HG02943 (cell line): ENCODE data around the gene CSK.
"Not testable (repeated sequence)": the region's sequence is repeated elsewhere in the genome, so short reads cannot be mapped to it uniquely, and the experiment has no call there.

Source experiments
- ATAC-seq: cut with Tn5 transposase; IDR thresholded peaks from one replicate; pipeline ENCODE4 v1.9.1; 2021; ENCODE audit warnings: mild to moderate bottlenecking, low read depth, moderate library complexity; ENCODE audit not compliant: unreplicated experiment

CSK gene

GRCh38 chr15:74786081-74786480 lies 4.2 kb downstream of the CSK start:
- not testable (repeated sequence) for ATAC-seq

- ATAC-seq = no peak
These were observed 4.8 kb downstream of the CSK start for GRCh38 chr15:74786551-74787165.

DNA sequence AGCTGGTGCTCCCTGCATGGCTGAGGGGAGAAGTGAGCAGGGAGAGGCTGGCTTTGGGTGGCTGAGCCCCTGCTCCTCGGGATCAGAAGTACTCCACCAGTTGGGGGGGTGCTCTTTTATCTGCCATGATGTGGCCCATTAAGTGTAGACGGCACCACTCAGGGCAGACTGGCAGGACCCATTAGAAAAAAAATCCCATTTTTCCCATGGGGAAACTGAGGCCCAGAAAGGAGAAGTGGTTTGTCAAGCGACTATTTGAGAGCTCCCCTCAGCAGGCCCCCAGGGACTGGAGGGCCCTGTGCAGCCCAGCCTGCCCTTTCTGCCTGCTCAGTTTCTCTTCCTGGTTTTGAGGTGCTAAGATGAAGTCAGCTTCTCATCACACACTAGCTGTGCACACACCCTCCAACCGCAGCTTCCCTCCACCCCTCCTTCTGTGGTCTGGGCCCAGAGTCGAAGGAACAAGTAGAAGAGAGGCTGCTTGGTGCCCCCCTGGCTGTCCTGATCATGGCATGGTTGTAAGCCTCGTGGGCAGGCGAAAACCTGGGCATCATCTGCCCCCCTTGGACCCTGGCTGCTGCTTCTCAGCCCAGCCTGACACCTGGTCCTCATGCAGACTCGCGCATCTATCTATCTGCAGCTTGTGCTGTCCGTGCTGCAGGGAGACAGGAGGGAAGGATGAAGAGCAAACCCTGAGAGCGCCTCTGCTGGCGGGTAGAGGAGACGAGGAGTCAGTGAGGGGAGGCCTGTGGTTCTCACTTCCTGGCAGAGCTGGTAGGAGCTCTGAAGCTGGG lies 5.6 kb downstream of the CSK start:
- ATAC-seq = peak; percentile 39

GRCh38 chr15:74788042-74788682 lies 6.3 kb downstream of the CSK start:
- no peak for ATAC-seq

DNA sequence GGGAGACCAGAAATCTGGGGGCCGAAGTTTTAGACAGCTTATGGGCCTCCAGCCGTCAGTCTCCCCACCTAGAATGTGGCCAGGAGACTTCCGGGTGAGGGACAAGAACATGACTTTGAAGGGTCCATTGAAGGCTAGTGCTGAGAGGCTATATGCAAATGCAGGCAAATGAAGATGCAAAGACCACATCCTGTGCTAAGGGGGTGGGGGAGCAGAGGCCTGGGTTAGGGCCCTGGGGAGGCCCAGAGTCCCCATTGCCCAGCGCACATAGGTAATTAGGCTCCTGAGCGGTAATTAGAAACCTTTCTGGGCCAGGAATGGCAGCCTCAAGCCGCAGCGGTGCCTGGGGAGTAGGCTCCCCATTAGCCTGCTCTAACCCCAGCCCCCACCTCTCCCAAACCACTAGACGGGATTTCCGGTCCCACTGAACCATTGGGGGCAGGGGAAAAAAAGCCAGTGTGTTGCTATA lies 6.8 kb downstream of the CSK start:
- ATAC-seq = peak; percentile 30

DNA sequence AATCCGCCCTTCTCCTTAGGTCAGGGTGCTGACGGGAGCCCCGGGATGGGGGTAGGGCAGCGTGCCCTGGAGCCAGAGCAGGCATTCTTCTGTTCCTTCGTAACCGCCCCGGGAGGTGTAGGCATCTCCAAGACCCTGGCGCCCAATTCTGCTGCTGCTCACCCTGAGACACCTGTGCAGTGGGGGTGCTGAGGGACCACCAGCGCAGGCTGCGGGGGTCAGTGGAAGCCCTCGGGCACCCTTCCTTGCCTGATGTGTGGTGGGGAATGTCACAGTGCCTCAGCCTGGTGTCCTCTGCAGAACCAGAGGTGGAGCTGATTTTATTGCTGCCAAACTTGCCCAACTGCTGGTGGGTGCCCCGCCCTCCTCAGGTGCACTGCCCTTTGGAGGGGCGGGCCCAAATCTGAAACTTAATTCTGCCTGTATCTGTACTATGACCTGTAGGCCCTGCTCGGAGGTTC lies 7.3 kb downstream of the CSK start:
- ATAC-seq = no peak

DNA sequence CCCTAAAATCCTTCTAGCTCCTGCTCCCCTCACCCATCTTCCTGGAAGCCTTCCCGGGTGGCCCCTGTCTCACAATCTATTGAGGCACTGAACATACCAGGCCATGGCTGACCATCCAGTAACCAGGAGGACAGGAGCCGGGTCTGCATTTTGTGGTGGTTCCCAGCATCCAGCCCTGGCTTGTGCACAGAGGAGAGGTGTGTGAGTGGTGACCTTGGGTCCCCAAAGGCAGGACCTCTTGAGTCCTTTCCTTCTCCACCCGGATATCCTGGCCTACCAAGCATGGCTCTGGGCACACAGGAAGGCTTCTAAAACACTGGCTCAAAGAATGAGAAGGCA lies 7.8 kb downstream of the CSK start:
- ATAC-seq = no peak

GRCh38 chr15:74790080-74790916 lies 8.4 kb downstream of the CSK start:
- no peak for ATAC-seq

GRCh38 chr15:74791007-74791406 lies 9.1 kb downstream of the CSK start:
- no peak for ATAC-seq

DNA sequence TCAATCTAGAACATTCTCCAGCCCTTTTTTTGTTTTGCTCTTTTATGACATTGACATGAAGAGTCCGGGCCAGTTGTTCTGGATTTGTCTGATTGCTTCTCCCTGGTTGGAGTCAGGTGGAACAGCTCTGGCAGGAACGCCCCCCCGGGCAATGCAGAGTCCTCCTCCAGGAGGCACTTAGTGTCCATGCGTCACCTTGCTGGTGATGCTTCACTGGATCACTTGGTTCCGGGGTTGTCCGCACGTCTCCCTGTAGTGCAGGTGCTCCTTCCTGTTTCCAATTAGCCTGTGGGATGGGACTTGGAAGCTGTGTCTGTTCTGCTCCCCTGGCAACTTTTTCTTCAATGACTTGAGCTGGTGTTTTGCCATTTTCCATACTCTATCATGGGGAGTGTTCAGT lies 9.8 kb downstream of the CSK start:
- ATAC-seq = no peak

DNA sequence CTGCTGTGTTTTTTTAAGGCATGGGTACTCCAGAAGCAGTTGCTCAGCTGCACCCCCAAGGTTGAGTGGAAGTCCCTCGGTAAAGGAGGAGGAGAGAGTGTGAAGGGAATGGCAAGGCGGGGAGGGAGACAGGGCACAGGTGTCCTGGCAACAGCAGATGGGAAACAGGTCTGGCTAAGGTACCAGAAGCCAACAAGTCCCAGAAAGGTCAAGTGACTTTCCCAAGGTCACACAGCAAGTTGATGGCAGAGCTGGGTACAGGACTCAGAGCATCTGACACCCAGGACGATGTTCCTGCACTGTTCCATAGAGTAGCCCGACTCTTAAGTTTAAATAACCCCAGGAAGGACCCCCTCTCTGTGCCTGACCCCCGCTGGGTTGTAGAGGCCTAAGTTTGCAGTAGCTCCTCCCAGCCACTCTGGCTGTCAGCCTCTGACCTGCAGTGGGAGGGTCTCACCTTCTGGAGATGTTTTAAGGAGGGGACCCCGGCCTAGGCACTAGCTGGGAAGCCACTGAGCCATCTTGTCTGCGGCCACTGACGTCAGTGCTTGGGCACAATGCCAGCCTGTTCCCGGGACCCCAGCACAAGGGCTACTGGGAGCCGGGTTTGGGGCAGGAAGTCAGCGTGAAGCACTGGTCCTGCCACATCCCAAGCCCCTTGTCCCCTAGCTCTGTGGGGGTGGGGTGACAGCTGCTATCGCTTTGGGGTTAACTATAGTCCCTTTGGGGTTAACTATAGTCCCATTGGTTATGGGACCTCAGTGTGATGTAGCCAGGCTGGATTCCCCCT lies 10.5 kb downstream of the CSK start:
- no peak for ATAC-seq

DNA sequence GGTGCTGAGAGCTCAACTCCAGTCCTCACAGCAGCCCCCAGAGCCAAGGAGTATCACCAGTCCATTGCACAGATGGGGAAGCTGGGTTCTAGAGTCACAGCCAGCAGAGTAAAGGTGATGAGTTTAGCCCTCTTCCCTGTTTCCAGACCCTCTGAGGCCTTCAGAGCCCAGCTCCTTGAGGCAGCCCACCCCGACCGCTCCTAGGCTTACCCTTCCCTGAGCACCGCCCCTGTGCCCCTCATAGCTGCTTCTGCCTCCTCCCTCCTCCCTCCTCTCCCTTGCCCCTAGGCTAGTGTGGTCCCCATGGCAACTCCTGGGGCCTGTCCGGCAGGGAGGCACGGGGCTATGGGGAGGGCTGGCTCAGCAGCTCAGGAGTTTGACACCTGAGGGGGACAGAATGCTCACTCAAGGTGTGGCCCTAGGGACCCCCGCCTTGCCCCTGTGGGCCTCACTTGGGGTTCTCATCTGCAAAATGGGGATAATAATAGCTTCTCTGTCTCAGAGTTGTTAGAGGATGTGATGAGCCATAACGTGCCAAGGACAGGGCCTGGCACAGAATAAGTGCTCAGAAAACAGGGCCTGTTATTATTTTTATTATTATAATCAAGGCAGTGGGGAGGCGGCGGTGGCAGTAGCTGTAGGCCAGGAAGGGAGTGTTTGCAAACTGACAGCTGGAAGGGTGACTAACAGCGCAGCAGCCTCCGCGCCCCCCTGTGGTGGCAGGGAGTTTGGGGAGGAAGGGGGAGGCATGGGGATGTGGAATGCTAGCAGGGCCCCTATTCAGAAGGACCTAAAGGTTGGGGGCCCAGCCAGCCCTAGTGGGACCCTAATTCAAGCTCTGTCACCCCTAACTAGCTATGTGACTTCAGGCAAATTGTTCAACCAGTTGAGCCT lies 11.5 kb downstream of the CSK start:
- no peak for ATAC-seq

DNA sequence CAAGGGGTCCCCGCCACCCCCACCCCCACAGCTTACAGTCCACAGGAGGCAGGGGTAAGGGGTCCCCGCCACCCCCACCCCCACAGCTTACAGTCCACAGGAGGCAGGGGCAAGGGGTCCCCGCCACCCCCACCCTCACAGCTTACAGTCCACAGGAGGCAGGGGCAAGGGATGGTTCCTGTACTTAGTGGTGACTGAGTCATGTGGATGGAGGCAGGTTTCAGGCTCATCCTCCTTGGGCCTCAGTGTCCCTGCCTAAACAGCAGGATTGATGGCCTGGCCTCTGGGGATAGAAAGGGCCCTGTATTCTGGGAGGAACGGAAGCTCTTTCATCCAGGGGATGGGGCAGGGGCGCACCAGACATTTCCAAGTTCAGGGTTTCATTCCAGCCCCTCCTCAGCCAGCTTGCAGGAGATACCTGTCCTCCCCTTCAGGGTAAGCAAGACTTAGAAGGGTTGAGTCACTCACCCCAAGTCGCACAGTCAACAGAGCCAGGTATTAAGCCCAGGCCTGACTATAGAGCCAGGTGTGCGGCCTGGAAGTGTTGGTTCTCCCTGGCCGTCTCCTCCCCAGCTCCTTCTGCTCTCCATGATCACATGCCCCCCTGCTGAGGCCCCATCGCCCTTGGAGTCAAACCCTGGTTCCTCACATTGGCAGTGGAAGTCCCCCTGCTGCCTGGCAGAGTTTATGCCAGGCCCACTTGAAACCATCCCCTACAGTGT lies 12.5 kb downstream of the CSK start:
- ATAC-seq = no peak

- ATAC-seq = no peak
These were observed 13.1 kb downstream of the CSK start for GRCh38 chr15:74794970-74795349.

- ATAC-seq = no peak
These were observed 14.2 kb downstream of the CSK start for GRCh38 chr15:74795966-74796625.

DNA sequence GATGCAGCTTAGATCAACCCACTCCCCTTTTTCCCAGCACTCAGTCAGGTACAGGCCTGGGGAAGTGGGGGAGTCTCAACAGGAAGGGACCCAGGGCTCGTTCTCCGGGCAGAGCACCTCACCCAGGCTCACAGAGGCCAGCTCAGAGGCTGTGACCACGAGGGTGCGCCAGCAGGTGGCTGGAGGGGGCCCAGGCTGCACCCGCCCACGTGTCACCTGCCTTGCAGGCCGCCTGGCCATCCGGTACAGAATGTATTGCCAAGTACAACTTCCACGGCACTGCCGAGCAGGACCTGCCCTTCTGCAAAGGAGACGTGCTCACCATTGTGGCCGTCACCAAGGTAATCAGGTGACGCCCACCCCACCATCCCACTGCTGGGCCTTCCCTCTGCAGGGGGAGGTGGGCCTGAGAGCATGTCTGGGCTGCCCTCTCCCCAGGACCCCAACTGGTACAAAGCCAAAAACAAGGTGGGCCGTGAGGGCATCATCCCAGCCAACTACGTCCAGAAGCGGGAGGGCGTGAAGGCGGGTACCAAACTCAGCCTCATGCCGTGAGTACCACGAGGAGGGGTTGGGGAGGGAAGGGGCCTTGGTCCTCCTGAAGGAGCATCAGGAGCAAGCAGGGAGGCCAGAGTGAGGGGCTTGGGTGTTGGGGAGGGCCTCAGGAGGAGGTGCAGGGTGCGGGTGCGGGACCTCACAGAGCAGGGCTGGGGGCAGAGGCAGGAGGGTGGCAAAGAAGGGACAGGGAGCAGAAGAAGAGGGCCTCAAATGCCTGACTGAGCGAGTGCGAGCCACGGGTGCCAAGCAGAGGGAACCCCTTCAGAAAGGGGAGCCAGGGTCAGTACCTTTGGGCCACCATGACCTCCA lies 16.7 kb downstream of the CSK start:
- no peak for ATAC-seq

- no peak for ATAC-seq
These were observed 17.5 kb downstream of the CSK start for GRCh38 chr15:74799255-74799855.
